H1 (cell line): Measurements from ENCODE around the gene TDRD9. TPM values are rescaled to one million over a fixed set of nuclear protein-coding genes. Genes with fewer than 3 reads are reported as not detected.

Experiments used
- ASH2L ChIP-seq: fragments of 200-600, 300-600 bp; sonication (generic); IDR thresholded peaks from one replicate; pipeline ENCODE4 v1.7.1; 2017; ENCODE audit warnings: low read length
- CEBPB ChIP-seq: IDR thresholded peaks from 2 replicates; pipeline ENCODE4 v1.6.1; 2012; ENCODE audit warnings: low read depth, low read length
- EZH2 ChIP-seq: fragments of 200-600 bp; sonication (generic); IDR thresholded peaks from 2 replicates; pipeline ENCODE4 v1.7.1; 2012; ENCODE audit warnings: low read depth, mild to moderate bottlenecking, moderate library complexity, low read length, inconsistent platforms; ENCODE audit not compliant: severe bottlenecking
- polyA plus RNA-seq, 7 experiments: library from polyadenylated mRNA; depleted of rRNA in 3 of 7; stranded (reverse) in 5 of 7; unstranded in 2 of 7; fragments of >200 nt in 5 of 7; fragments of 200-250 nt in 2 of 7; gene quantifications; 1 replicate in 5 of 7; 2 replicates in 1 of 7; 4 replicates in 1 of 7; pipeline versions ENCODE4 v1.2.1 to v1.2.3, GENCODE V29; 2011 to 2013; ENCODE audit warnings: missing spikeins in 2 of 7, mixed read lengths in 2 of 7
- total RNA-seq: library from RNA; stranded (reverse); fragmentation: NEBNext Ultra II Directional; extraction: Animal tissue kit (Norgen Biotek cat#: 25700); gene quantifications from 2 replicates; pipeline ENCODE4 v1.2.1, GENCODE V29; 2021
- TF ChIP-seq, protein P1 (sequence below): IDR thresholded peaks from 2 replicates; pipeline ENCODE4 v1.6.1; 2011; ENCODE audit warnings: low read depth, mild to moderate bottlenecking, low read length; ENCODE audit not compliant: insufficient read depth

Gene TDRD9
- total and polyA plus RNA-seq, 2 of the 8 experiments (the other 6 are each of a cell fraction or from before 2014, with no cell fraction given) = not detected

- no peak for TF ChIP-seq EZH2
- TF ChIP-seq, protein P1, sequence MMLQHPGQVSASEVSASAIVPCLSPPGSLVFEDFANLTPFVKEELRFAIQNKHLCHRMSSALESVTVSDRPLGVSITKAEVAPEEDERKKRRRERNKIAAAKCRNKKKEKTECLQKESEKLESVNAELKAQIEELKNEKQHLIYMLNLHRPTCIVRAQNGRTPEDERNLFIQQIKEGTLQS = no peak
- no peak for TF ChIP-seq CEBPB
- TF ChIP-seq ASH2L = no peak
- TF ChIP-seq, all 59 proteins: peak for 0
Measured at GRCh38 chr14:104037074-104037473, 108.8 kb downstream of the TDRD9 start (continued).
